Dendritic cell treated with granulocyte-macrophage colony-stimulating factor and Interleukin-4, amounts not matched to agents 40 ng/mL and 50 ng/mL, for 4 days (primary cell): Measurements from ENCODE around the gene APOL6.
"Not testable (repeated sequence)": the region's sequence is repeated elsewhere in the genome, so short reads cannot be mapped to it uniquely, and the experiment has no call there.

Experiments used
- H3K27ac Mint-ChIP-seq: one replicate; pipeline ENCODE4 v1.8.0; 2022; ENCODE audit warnings: mild to moderate bottlenecking, mixed read lengths
- H3K27me3 Mint-ChIP-seq: one replicate; pipeline ENCODE4 v1.8.0; 2022; ENCODE audit warnings: mild to moderate bottlenecking, mixed read lengths
- H3K36me3 Mint-ChIP-seq: one replicate; pipeline ENCODE4 v1.8.0; 2022; ENCODE audit warnings: low read depth, mixed read lengths
- H3K4me1 Mint-ChIP-seq: one replicate; pipeline ENCODE4 v1.8.0; 2022; ENCODE audit warnings: low read depth, mixed read lengths
- H3K4me3 Mint-ChIP-seq: one replicate; pipeline ENCODE4 v1.8.0; 2022; ENCODE audit warnings: mild to moderate bottlenecking, moderate library complexity, mixed read lengths
- H3K9me3 Mint-ChIP-seq: one replicate; pipeline ENCODE4 v1.8.0; 2022; ENCODE audit warnings: mixed read lengths
- intact Hi-C: fragments of 100-400 bp; cut with micrococcal nuclease; formaldehyde crosslinking; loops from one replicate; pipeline ENCODE4 v1.15.0; 2022

APOL6 gene

DNA sequence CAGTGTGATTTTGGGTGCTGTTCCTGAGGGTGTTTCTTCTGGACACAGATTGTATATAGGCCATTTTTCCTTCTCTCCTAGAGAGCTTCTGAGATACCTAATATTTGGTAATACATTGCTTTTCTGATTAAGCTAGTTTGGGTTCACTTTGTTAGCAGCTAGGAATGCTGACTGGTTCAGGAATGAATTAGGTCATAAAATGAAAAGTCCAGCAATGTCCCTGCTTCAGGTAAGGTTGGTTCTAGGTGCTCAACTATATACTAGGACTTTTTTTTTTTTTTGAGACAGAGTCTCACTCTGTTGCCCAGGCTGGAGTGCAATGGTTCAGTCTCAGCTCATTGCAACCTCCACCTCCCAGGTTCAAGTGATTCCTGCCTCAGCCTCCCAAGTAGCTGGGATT is 36.5 kb downstream of the APOL6 start:
- Mint-ChIP-seq H3K4me3 (no peak overlapping the region), H3K9me3 (no peaks in the 10 kb centered on the region), H3K27ac (no peak overlapping the region), H3K27me3 (peaks cover 5% of the 10 kb centered on the region), H3K4me1 (peaks cover 1% of the 10 kb centered on the region), H3K36me3 (no peaks in the 10 kb centered on the region)
- intact Hi-C loops, result no loop called here

DNA sequence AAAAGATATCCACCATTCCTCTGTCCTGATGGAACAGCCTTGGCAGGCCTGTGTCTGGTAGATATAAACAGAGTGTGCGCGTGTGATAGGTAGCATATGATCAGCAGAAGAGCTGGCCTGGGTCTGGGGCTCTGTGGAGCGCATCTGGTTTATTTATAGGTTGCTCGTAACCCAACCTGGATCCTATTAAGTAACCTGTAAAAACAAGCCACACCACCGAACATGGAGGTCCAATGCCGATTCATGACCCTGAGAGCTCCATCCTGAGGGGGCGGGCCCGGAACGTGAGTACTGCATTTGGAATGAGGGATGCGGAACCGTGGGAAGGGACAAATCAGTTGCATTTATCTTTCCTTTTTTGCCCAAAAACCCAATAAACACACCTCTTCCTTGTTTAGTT is 37.5 kb downstream of the APOL6 start:
- intact Hi-C loops, result no loop called here
- Mint-ChIP-seq H3K4me3 (no peak overlapping the region), H3K36me3 (no peaks in the 10 kb centered on the region), H3K27me3 (peaks cover 6% of the 10 kb centered on the region), H3K27ac (no peak overlapping the region), H3K9me3 (no peaks in the 10 kb centered on the region), H3K4me1 (no peaks in the 10 kb centered on the region)

DNA sequence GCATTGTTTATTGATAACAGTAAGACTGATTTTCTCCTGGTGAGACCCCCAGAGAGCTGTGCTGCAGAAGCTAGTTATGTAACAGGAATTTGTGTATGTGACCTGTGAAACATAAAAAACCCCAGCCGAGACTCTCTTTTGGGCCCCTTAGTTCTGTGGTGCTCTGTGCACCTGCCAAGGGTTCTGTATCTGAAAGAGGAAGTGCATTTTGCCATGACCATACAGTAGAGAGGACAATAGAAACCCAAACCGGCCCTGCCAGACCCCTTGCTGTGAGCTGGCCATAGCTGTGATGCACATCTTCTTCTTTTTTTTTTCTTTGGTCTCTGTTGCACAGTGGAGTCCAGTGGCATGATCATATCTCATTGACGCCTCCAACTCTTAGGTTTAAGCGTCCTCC is 38.1 kb downstream of the APOL6 start:
- H3K36me3 Mint-ChIP-seq, result no peaks in the 10 kb centered on the region
- no peaks in the 10 kb centered on the region for H3K4me1 Mint-ChIP-seq
- H3K9me3 Mint-ChIP-seq, result no peaks in the 10 kb centered on the region
- intact Hi-C loops, result no loop called here
- peaks cover 6% of the 10 kb centered on the region for H3K27me3 Mint-ChIP-seq
- H3K4me3 Mint-ChIP-seq, result no peak overlapping the region
- H3K27ac Mint-ChIP-seq, result no peak overlapping the region

DNA sequence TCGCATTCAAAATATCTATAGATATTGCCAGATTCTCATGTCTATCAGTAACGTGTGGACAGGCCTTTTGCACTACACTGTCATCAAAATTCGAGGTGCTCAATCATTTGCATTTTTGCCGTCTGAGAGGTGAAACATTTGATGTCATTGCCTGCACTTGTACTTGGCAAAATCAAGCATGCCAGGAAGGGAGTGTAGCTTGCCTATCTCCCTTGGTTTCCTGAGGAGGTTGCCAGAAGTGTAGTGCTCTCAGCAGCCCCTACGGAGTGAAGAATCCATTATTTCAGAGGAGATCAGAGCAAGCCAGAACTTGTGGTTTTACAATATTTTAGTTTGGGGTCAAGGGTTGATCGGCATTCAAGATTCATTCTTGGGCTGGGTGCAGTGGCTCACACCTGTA is 39.2 kb downstream of the APOL6 start:
- intact Hi-C loops, result no loop called here
- no peaks in the 10 kb centered on the region for H3K9me3 Mint-ChIP-seq

DNA sequence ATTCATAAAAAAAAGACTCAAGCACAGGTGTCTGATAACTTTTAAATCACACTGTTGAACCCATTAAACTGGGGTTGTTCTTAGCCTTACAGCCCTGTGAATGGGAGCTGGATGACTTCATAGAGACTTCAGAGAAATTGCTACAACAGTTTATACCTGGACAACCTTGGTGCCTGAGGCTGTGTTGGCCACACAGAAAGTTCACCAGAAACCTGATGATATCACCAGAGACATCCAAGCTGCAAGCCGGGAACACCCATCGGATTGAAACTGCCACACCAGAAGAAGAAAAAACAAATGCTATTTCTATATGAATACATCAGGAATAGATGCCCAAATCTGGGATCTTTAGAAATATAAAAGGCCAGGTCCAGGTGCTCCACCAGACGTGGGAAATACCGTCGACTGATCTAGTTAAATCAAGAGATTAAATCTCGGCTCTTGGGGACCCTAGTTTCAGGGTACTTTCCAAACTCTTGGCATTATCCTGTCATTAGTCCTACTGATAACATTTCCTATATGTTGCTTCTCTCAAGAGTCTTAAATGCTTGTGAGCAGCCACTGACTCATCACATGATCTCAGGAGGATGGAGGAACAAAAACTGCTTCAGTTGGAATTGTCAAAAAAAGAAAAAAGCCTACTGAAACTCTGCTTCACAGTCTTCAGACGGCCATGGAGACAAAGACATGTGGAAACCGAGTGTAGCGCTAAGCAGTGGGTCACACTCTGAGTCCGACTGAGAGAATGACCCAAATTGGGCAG is 40.8 kb downstream of the APOL6 start:
- Mint-ChIP-seq H3K4me3 (no peak overlapping the region), H3K9me3 (no peaks in the 10 kb centered on the region), H3K4me1 (no peaks in the 10 kb centered on the region), H3K36me3 (no peaks in the 10 kb centered on the region), H3K27me3 (peaks cover 1% of the 10 kb centered on the region), H3K27ac (no peak overlapping the region)
- intact Hi-C loops, result no loop called here

More for the DNA sequence above, 39.2 kb downstream of the APOL6 start:
- Mint-ChIP-seq H3K36me3 (no peaks in the 10 kb centered on the region), H3K27me3 (peaks cover 6% of the 10 kb centered on the region), H3K4me3 (no peak overlapping the region), H3K27ac (no peak overlapping the region), H3K4me1 (no peaks in the 10 kb centered on the region)

DNA sequence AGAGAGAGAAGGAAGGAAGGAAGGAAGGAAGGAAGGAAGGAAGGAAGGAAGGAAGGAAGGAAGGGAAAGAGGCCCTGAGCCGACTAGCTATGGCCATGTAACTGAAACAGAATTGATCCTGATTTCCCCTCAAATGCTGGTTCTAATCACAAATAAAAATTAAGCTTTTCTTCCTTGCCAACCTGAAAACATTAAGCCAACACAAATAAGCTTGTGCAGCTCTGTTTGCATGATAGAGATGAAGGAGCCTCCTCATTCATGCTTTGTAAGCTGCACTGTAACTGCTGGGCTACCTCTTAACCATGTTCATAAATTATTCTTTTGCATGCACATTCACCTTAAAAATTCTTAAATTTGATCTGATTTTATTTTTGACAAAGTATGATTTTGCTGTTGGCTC is 41.8 kb downstream of the APOL6 start:
- Mint-ChIP-seq H3K9me3 (no peaks in the 10 kb centered on the region), H3K36me3 (no peaks in the 10 kb centered on the region), H3K27ac (no peak overlapping the region), H3K4me1 (no peaks in the 10 kb centered on the region), H3K27me3 (peaks cover 1% of the 10 kb centered on the region), H3K4me3 (no peak overlapping the region)
- intact Hi-C loops, result no loop called here

DNA sequence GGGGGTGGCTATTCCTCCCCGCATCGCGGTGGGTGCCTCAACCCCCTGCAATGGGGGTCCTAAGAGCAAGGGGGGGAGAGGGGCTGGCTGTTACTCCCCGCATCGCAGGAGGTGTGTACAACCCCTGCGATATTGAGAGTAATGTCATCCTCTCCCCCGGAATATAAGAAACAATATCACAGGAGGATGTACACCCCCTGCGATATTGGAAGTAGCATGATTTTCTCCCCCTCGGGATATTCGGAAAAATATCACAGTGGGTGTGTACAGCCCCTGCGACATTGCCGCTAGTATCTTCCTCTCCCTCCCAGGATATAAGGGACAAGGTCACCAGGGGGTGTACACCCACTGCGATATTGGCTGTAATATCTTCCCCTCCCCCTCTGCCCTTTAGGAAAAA is 47.0 kb downstream of the APOL6 start:
- Mint-ChIP-seq H3K4me1 (no peaks in the 10 kb centered on the region), H3K27ac (no peak overlapping the region), H3K27me3 (no peaks in the 10 kb centered on the region), H3K4me3 (no peak overlapping the region), H3K9me3 (no peaks in the 10 kb centered on the region), H3K36me3 (no peaks in the 10 kb centered on the region)
- intact Hi-C loops, result no loop called here

DNA sequence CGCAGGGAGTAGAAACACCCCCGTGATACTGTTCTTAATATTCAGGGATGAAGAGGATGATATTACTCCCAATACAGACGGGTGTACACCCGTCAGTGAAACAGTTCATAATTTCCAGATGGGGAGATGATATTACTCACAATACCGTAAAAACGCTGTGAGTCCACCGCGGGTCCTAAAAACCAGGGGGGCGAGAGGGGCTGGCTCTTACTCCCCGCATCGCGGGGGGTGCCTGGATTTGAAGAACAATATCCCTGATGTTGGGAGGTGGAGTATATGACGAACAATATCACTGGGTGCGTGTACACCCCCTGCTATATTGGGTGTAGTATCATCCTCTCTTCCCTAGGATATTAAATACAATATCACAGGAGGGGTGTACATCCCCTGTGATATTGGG is 48.9 kb downstream of the APOL6 start:
- Mint-ChIP-seq H3K36me3 (no peaks in the 10 kb centered on the region), H3K9me3 (no peaks in the 10 kb centered on the region), H3K4me1 (no peaks in the 10 kb centered on the region), H3K27me3 (no peaks in the 10 kb centered on the region), H3K27ac (no peak overlapping the region), H3K4me3 (no peak overlapping the region)
- intact Hi-C loops, result no loop called here

DNA sequence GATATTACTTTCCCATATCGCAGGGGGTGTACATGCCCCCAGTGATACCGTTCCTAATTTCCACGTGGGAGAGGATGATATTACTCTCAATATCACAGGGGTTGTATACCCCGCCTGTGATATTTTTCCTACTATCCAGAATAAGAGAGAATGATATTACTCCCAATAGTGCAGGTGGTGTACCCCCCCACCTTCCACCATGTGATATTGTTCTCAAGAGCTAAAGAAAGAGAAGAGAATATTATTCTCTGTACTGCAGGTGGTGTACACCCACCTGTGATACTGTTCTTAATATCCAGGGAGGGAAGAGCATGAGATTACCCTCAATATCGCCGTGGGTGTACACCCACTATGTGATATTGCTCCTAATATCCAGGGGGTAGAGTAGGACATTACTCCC is 51.6 kb downstream of the APOL6 start:
- H3K36me3 Mint-ChIP-seq, intact Hi-C loops, H3K27me3 Mint-ChIP-seq, H3K4me3 Mint-ChIP-seq, H3K27ac Mint-ChIP-seq, H3K9me3 Mint-ChIP-seq, H3K4me1 Mint-ChIP-seq: not testable (repeated sequence)

DNA sequence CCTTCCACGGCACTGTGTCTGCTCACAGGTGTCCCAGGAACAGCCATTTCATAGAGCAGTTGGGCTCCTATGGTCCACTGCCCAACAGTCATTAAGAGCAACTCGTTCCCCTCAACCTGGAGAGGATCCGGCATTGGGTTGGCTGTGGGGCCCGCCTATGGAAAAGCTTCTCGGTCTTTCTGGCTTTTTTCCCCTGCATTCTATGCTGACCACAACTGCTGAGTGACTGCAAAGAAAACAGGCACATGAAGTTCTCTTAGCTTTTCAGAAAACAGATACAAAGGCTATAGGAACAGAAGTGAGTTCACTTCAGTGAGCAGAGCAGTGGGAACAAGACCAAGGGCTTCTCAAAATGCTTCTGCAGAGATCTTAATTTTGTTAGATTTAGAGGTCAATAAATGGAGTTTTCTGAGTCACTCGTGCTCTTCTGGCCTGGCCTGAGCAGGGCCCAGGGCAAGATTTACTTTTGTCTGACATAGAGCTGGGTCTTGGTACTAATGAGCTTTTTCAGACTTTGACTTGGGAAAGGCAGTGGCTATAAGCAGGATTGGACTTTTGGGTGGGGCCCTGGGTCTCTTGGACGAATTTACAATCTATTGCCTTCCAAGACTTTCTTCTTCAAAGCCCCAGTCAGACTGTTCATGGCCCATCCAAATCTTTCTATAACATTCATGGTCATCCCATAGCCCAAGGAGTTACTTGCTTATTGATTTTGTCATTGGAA is 55.8 kb downstream of the APOL6 start:
- intact Hi-C loops, result no loop called here
- no peaks in the 10 kb centered on the region for H3K9me3 Mint-ChIP-seq
- no peak overlapping the region for H3K27ac Mint-ChIP-seq
- no peaks in the 10 kb centered on the region for H3K4me1 Mint-ChIP-seq
- H3K36me3 Mint-ChIP-seq, result no peaks in the 10 kb centered on the region
- H3K27me3 Mint-ChIP-seq, result no peaks in the 10 kb centered on the region
- no peak overlapping the region for H3K4me3 Mint-ChIP-seq

DNA sequence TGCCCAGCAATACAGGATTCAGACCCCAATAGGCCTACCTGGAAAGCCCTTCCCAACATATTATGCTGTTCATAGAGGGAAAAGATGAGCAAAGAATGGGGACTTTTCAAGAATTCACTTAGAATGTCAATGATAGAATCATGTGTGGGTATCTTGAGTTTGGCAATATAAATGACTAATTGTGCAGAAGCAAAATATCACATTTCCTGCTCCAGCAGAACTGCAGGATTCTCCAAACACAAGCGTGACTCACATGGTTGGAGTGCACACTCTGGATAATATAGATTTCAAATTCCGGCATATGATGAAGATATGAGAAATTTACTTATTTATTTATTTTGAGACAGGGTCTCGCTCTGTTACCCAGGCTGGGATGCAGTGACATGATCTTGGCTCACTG is 56.9 kb downstream of the APOL6 start:
- no peak overlapping the region for H3K4me3 Mint-ChIP-seq
- H3K9me3 Mint-ChIP-seq, result no peaks in the 10 kb centered on the region
- H3K27ac Mint-ChIP-seq, result no peak overlapping the region
- intact Hi-C loops, result no loop called here
- H3K27me3 Mint-ChIP-seq, result no peaks in the 10 kb centered on the region
- no peaks in the 10 kb centered on the region for H3K36me3 Mint-ChIP-seq
- no peaks in the 10 kb centered on the region for H3K4me1 Mint-ChIP-seq

DNA sequence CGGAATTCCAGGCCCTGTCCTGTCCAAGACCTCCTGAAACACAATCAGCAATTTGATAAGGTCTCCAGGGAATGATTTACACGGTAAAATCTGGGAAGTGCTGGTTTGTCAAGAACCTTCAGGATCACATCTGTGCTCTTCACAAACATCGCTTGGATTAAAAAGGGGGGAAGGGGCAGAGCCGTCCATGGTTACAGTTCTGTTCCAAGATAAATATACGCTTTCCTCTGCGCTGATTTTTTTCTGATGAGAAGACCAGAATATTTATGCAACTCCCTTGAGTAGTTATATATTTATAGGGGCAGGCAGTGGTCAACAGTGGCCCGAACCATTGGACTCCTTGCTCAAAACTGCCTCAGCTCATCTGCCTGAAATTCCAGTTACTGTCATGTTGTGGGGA is 60.2 kb downstream of the APOL6 start:
- H3K27me3 Mint-ChIP-seq, result peaks cover 2% of the 10 kb centered on the region

DNA sequence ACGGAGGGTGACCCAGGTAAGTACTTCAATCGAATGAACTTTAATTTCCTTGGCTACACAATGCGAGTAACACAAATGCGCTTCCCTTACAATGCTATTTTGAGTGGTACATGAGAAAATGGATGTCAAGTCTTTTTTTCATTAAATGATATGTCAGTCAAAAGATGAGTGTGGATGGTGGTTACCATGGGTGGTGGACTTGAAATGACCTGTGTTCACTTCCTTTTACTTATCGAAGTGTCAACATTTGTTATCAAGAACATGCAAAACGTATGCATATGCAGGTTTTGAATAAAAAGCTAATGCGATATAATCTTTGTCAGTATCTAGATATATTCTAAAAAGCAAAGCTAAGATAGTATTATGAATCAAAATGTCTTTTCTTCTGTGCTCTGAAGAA is 60.7 kb downstream of the APOL6 start:
- no peaks in the 10 kb centered on the region for H3K4me1 Mint-ChIP-seq
- no peaks in the 10 kb centered on the region for H3K36me3 Mint-ChIP-seq
- H3K9me3 Mint-ChIP-seq, result peaks cover 24% of the 10 kb centered on the region
- H3K4me3 Mint-ChIP-seq, result no peak overlapping the region
- intact Hi-C loops, result no loop called here
- H3K27me3 Mint-ChIP-seq, result peaks cover 2% of the 10 kb centered on the region
- no peak overlapping the region for H3K27ac Mint-ChIP-seq

More for the DNA sequence above, 60.2 kb downstream of the APOL6 start:
- intact Hi-C loops, result no loop called here
- Mint-ChIP-seq H3K4me1 (no peaks in the 10 kb centered on the region), H3K27ac (no peak overlapping the region), H3K4me3 (no peak overlapping the region), H3K36me3 (no peaks in the 10 kb centered on the region), H3K9me3 (peaks cover 20% of the 10 kb centered on the region)

DNA sequence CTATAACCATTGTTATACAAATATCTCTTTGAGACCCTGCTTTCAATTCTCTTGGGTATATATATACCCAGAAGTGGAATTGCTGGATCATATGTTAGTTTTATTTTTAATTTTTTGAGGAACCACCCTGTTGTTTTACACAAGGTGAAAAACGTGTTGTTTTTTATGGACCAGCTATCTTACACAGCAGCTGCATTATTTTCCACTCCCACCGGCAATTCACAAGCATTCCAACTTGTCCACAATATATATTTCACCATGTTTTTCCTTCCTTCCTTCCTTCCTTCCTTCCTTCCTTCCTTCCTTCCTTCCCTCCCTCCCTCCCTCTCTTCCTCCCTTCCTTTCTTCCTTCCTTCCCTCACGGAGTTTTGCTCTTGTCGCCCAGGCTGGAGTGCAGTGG is 63.1 kb downstream of the APOL6 start:
- Mint-ChIP-seq H3K4me1 (no peaks in the 10 kb centered on the region), H3K9me3 (peaks cover 24% of the 10 kb centered on the region), H3K36me3 (no peaks in the 10 kb centered on the region), H3K27me3 (peaks cover 5% of the 10 kb centered on the region), H3K4me3 (no peak overlapping the region), H3K27ac (no peak overlapping the region)
- intact Hi-C loops, result no loop called here

DNA sequence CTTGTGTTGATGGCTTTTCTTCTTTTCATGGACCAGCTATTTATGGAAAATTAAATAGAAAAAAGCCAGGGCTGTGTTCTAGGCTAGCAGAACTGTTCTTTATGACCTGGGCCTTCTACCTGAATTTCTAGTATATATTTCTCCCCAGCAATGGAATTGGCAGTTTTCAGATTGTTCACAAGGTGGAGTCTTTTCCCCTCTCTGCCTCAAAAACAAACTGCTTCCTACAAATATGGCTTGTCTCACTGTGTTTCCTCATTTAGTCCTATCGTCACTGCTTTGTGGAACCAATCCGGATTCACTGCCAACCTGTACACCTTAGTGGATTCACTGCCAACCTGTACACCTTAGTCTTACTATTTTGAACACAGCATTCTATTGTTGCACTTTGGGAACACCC is 64.4 kb downstream of the APOL6 start:
- Mint-ChIP-seq H3K36me3 (no peaks in the 10 kb centered on the region), H3K27ac (no peak overlapping the region), H3K4me3 (no peak overlapping the region), H3K9me3 (peaks cover 24% of the 10 kb centered on the region), H3K27me3 (peaks cover 5% of the 10 kb centered on the region), H3K4me1 (no peaks in the 10 kb centered on the region)
- intact Hi-C loops, result no loop called here
